Measurements from ENCODE around the gene TMEM108.

GRCh38 chr3:133093366-133093765, 55.2 kb downstream of the TMEM108 start:
- TF ChIP-seq TAF1 (IDR thresholded peaks at IDR 0.05; ENCODE audit: low read depth, low read length) (no peak), POLR2A (IDR thresholded peaks at IDR 0.05; ENCODE audit: low read depth, low read length) (no peak), POLR2AphosphoS5 (IDR thresholded peaks at IDR 0.05; ENCODE audit: low read depth, low read length) (no peak), SPI1 (IDR thresholded peaks at IDR 0.05; ENCODE audit: low read depth, low read length) (no peak), PAX5 (IDR thresholded peaks at IDR 0.05; ENCODE audit: insufficient read depth, low read length, severe bottlenecking) (no peak)
